CD4-positive, alpha-beta memory T cell (primary cell): ENCODE results near the gene KLF3. TPM values are rescaled to one million over a fixed set of nuclear protein-coding genes. Genes with fewer than 3 reads are reported as not detected.
A peak's percentile ranks its signal among the peaks of the same experiment; 100 is the strongest.

Source experiments
- CTCF ChIA-PET: fragments of 350-600 bp; sonication (Branson Sonifier 250); formaldehyde crosslinking; loops from one replicate; lab custom pipeline; 2021; ENCODE audit warnings: inconsistent platforms; ENCODE audit not compliant: partially characterized antibody; lab: Charles Lee
- POLR2A ChIA-PET: fragments of 350-600 bp; sonication (Branson Sonifier 250); formaldehyde crosslinking; loops from one replicate; lab custom pipeline; 2021; ENCODE audit not compliant: partially characterized antibody; lab: Charles Lee
- DNase-seq, 5 donors: peaks; one replicate each; pipeline versions ENCODE4 v3.0.0 to v3.0.0-alpha.2; 2020 to 2022; ENCODE audit warnings: mixed read lengths in 1 of 5
- H3K27ac ChIP-seq: one replicate; pipeline ENCODE4 v1.7.0; 2013; ENCODE audit warnings: low read depth, low read length
- H3K27me3 ChIP-seq: 2 replicates; pipeline ENCODE4 v1.7.0; 2013; ENCODE audit warnings: mild to moderate bottlenecking, low read length, moderate library complexity; ENCODE audit not compliant: insufficient read depth
- H3K36me3 ChIP-seq: 2 replicates; pipeline ENCODE4 v1.7.0; 2013; ENCODE audit warnings: mild to moderate bottlenecking, low read length, moderate library complexity; ENCODE audit not compliant: insufficient read depth
- H3K4me1 ChIP-seq: 2 replicates; pipeline ENCODE4 v1.7.0; 2013; ENCODE audit warnings: mild to moderate bottlenecking, low read length, moderate library complexity; ENCODE audit not compliant: insufficient read depth
- H3K4me3 ChIP-seq, 2 donors: one replicate each; pipeline ENCODE4 v1.7.0; 2013; ENCODE audit warnings: low read length in 2 of 2, mild to moderate bottlenecking in 1 of 2
- H3K9me3 ChIP-seq, 2 donors: one replicate each; pipeline ENCODE4 v1.7.0; 2013; ENCODE audit warnings: low read length in 2 of 2, control low read depth in 1 of 2; ENCODE audit not compliant: control insufficient read depth in 1 of 2
- H3K27ac Mint-ChIP-seq, 7 donors: one replicate each; pipeline ENCODE4 v1.8.0; 2020 to 2021; ENCODE audit warnings: mixed read lengths in 7 of 7, mild to moderate bottlenecking in 6 of 7, inconsistent platforms in 3 of 7, moderate library complexity in 3 of 7
- H3K27me3 Mint-ChIP-seq, 2 donors: one replicate each; pipeline ENCODE4 v1.8.0; 2020 to 2021; ENCODE audit warnings: mixed read lengths in 2 of 2
- H3K36me3 Mint-ChIP-seq, 2 donors: one replicate each; pipeline ENCODE4 v1.8.0; 2020 to 2021; ENCODE audit warnings: mixed read lengths in 2 of 2, inconsistent platforms in 1 of 2, mild to moderate bottlenecking in 1 of 2
- H3K4me1 Mint-ChIP-seq, 4 donors: one replicate each; pipeline ENCODE4 v1.8.0; 2020 to 2021; ENCODE audit warnings: mixed read lengths in 4 of 4, mild to moderate bottlenecking in 1 of 4
- H3K4me3 Mint-ChIP-seq, 8 donors: one replicate each; pipeline ENCODE4 v1.8.0; 2020 to 2021; ENCODE audit warnings: mixed read lengths in 8 of 8, mild to moderate bottlenecking in 7 of 8, moderate library complexity in 6 of 8, inconsistent platforms in 3 of 8
- H3K9me3 Mint-ChIP-seq, 8 donors: one replicate each; pipeline ENCODE4 v1.8.0; 2020 to 2021; ENCODE audit warnings: mixed read lengths in 8 of 8, mild to moderate bottlenecking in 5 of 8, inconsistent platforms in 3 of 8, moderate library complexity in 1 of 8
- intact Hi-C: fragments of 100-400 bp; cut with micrococcal nuclease; formaldehyde crosslinking; loops from one replicate; pipeline ENCODE4 v1.15.1; 2023
- polyA plus RNA-seq, 2 donors: library from polyadenylated mRNA; unstranded; fragments of 300-500 nt; fragmentation: Illumina TruSeq; gene quantifications; one replicate each; pipeline ENCODE4 v1.2.3, GENCODE V29; 2021
- total RNA-seq, 2 experiments: library from RNA; stranded (reverse); gene quantifications; one replicate each; pipeline ENCODE4 v1.2.3, GENCODE V29; 2021

KLF3 gene
- total and polyA plus RNA-seq, 4 experiments from 2014 or later, result 72.4 to 122 (median 101) TPM

- no peak for DNase-seq
- Histone ChIP-seq H3K27ac (no peak overlapping the region), H3K4me1 (no peaks in the 10 kb centered on the region), H3K27me3 (no peaks in the 10 kb centered on the region), H3K36me3 (no peaks in the 10 kb centered on the region), H3K4me3 (no peak overlapping the region), H3K9me3 (no peaks in the 10 kb centered on the region)
- H3K27ac Mint-ChIP-seq, result no peak overlapping the region
- H3K4me3 Mint-ChIP-seq, result no peak overlapping the region
- no peaks in the 10 kb centered on the region for H3K27me3 Mint-ChIP-seq
- POLR2A ChIA-PET, result interaction anchor here (1.2 kb wide), 1 partner anchor 24 kb away, joined by 3 read pairs; no protein-coding TSS in a partner anchor
- no peaks in the 10 kb centered on the region for H3K9me3 Mint-ChIP-seq
- H3K36me3 Mint-ChIP-seq, result peaks cover 0 to 5% of the 10 kb centered on the region in 2 donors
- CTCF ChIA-PET, result no interaction called here
- intact Hi-C loops, result no loop called here
- peaks cover 5 to 9% (median 7%) of the 10 kb centered on the region in 4 donors for H3K4me1 Mint-ChIP-seq
These were observed 33.5 kb upstream of the KLF3 start for GRCh38 chr4:38630519-38630918.

DNA sequence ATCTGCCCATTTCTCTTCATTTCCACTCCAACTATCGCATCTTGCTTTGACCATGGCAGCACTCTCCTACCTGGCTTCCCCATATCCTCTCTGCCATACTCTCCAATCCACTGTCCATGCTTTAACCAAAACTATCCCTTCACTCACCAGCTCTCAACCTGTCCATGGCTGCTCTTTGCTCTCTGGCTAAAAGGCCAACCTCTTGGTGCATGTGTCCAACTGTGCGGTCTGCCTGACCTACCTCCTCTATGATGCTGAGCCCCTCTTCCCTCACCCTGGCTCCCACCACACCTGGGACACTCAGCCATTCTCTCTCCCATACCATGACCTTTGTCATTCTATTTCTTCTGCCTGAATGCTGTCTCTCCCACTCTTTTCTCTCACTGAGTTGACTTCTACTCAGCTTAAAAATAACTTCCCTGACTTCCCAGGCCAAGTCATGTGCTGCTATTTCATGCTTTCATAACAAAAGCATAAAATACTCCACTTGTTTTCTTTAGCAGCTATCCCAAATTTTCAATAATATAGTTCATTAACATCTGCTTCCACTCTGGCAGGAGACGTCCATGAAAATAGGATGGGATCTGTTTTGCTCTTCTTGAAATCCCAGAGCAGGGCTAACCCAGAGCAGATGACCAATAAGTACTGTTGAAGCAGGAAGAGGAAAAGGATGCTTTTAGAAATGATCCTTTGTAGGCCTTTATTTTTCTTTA, 29.8 kb upstream of the KLF3 start:
- CTCF ChIA-PET, result no interaction called here
- Histone ChIP-seq H3K4me1 (no peaks in the 10 kb centered on the region), H3K4me3 (no peak overlapping the region), H3K27ac (no peak overlapping the region), H3K9me3 (no peaks in the 10 kb centered on the region), H3K27me3 (no peaks in the 10 kb centered on the region), H3K36me3 (no peaks in the 10 kb centered on the region)
- POLR2A ChIA-PET, result interaction anchor here (2.1 kb wide), 1 partner anchor 32 kb away, joined by 8 read pairs; no protein-coding TSS in a partner anchor
- intact Hi-C loops, result no loop called here
- H3K36me3 Mint-ChIP-seq, result peaks cover 0 to 5% of the 10 kb centered on the region in 2 donors
- H3K4me1 Mint-ChIP-seq, result peaks cover 0 to 8% (median 3%) of the 10 kb centered on the region in 4 donors
- DNase-seq, result no peak
- peak overlapping the region in 1 of 8 donors; percentile 9 for H3K4me3 Mint-ChIP-seq
- no peaks in the 10 kb centered on the region for H3K27me3 Mint-ChIP-seq
- H3K27ac Mint-ChIP-seq, result peak overlapping the region in 2 of 7 donors; percentile 7 to 36
- H3K9me3 Mint-ChIP-seq, result no peaks in the 10 kb centered on the region

DNA sequence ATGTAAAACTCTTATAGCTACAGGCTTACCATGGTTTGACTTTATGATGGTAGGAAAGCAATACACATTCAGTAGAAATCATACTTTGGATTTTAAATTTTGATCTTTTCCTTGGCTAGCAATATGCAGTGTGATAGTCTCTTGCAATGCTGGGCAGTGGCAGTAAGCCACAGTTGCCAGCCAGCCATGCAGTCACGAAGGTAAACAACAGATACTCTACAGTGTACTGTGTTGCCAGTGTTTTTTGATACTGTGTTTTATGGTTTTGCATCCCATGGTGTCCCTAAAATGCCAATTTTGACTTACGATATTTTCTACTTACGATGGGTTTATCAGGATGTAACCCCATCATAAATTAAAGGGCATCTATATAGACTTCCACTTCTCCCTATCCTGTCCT, 24.8 kb upstream of the KLF3 start:
- peaks cover 0 to 9% (median under 1%) of the 10 kb centered on the region in 8 donors for H3K9me3 Mint-ChIP-seq
- ChIA-PET POLR2A (interaction anchor here (1.1 kb wide), 1 partner anchor 15 kb away, joined by 4 read pairs; no protein-coding TSS in a partner anchor), CTCF (interaction anchor here (0.6 to 1.1 kb wide), 2 partner anchors 10 to 18 kb away, joined by 3 read pairs; no protein-coding TSS in a partner anchor)
- H3K27me3 Mint-ChIP-seq, result peaks cover 2% of the 10 kb centered on the region in 2 donors
- H3K27me3 ChIP-seq, result no peaks in the 10 kb centered on the region
- intact Hi-C loops, result no loop called here
- no peak overlapping the region for H3K27ac ChIP-seq
- H3K36me3 Mint-ChIP-seq, result peaks cover 0 to 8% of the 10 kb centered on the region in 2 donors
- no peaks in the 10 kb centered on the region for H3K36me3 ChIP-seq
- H3K4me1 ChIP-seq, result no peaks in the 10 kb centered on the region
- no peak overlapping the region for H3K4me3 ChIP-seq
- peaks cover 0 to 7% (median 2%) of the 10 kb centered on the region in 4 donors for H3K4me1 Mint-ChIP-seq
- no peak for DNase-seq
- H3K9me3 ChIP-seq, result no peaks in the 10 kb centered on the region
- H3K27ac Mint-ChIP-seq, result no peak overlapping the region
- no peak overlapping the region for H3K4me3 Mint-ChIP-seq

- no peak for DNase-seq
- H3K36me3 Mint-ChIP-seq, result peaks cover 0 to 8% of the 10 kb centered on the region in 2 donors
- H3K27me3 Mint-ChIP-seq, result peaks cover 4% of the 10 kb centered on the region in 2 donors
- peaks cover 0 to 7% (median 4%) of the 10 kb centered on the region in 4 donors for H3K4me1 Mint-ChIP-seq
- intact Hi-C loops, result no loop called here
- H3K27ac Mint-ChIP-seq, result no peak overlapping the region
- Histone ChIP-seq H3K9me3 (no peaks in the 10 kb centered on the region), H3K27ac (no peak overlapping the region), H3K4me1 (no peaks in the 10 kb centered on the region), H3K27me3 (no peaks in the 10 kb centered on the region), H3K36me3 (no peaks in the 10 kb centered on the region), H3K4me3 (no peak overlapping the region)
- no peak overlapping the region for H3K4me3 Mint-ChIP-seq
- CTCF ChIA-PET, result interaction anchor here (0.6 to 2.1 kb wide), 4 partner anchors 13 to 463 kb away, joined by 3 to 5 read pairs (median 3); no protein-coding TSS in a partner anchor
- POLR2A ChIA-PET, result interaction anchor here (2.2 kb wide), 1 partner anchor 12 kb away, joined by 8 read pairs; no protein-coding TSS in a partner anchor
- H3K9me3 Mint-ChIP-seq, result peaks cover 0 to 9% (median under 1%) of the 10 kb centered on the region in 8 donors
These were observed 22.2 kb upstream of the KLF3 start for GRCh38 chr4:38641811-38642210.

- no peak overlapping the region for H3K4me3 ChIP-seq
- no peaks in the 10 kb centered on the region for H3K27me3 ChIP-seq
- H3K4me1 ChIP-seq, result peaks cover 11% of the 10 kb centered on the region
- no peaks in the 10 kb centered on the region for H3K9me3 ChIP-seq
- Mint-ChIP-seq H3K4me1 (peaks cover 7 to 16% (median 12%) of the 10 kb centered on the region in 4 donors), H3K27ac (no peak overlapping the region), H3K27me3 (peaks cover 4% of the 10 kb centered on the region in 2 donors), H3K9me3 (peaks cover 0 to 9% (median under 1%) of the 10 kb centered on the region in 8 donors), H3K36me3 (peaks cover 0 to 8% of the 10 kb centered on the region in 2 donors), H3K4me3 (no peak overlapping the region)
- H3K27ac ChIP-seq, result no peak overlapping the region
- no peaks in the 10 kb centered on the region for H3K36me3 ChIP-seq
- CTCF ChIA-PET, result interaction anchor here (1.0 to 1.5 kb wide), 2 partner anchors 23 to 325 kb away, joined by 3 read pairs; no protein-coding TSS in a partner anchor
- POLR2A ChIA-PET, result interaction anchor here (3.2 kb wide), 1 partner anchor 10 kb away, joined by 13 read pairs; no protein-coding TSS in a partner anchor
- intact Hi-C loops, result no loop called here
- no peak for DNase-seq
These were observed 19.8 kb upstream of the KLF3 start for GRCh38 chr4:38644201-38644600.

GRCh38 chr4:38647101-38647819, 16.7 kb upstream of the KLF3 start:
- H3K27me3 Mint-ChIP-seq, result peaks cover 4% of the 10 kb centered on the region in 2 donors
- H3K27ac Mint-ChIP-seq, result peak overlapping the region in 4 of 7 donors; percentile 0 to 78 (median 44)
- intact Hi-C loops, result no loop called here
- H3K27me3 ChIP-seq, result no peaks in the 10 kb centered on the region
- H3K4me1 Mint-ChIP-seq, result peaks cover 7 to 28% (median 15%) of the 10 kb centered on the region in 4 donors
- no peaks in the 10 kb centered on the region for H3K36me3 ChIP-seq
- H3K9me3 ChIP-seq, result no peaks in the 10 kb centered on the region
- no peak for DNase-seq
- CTCF ChIA-PET, result interaction anchor here (0.7 to 1.6 kb wide), 3 partner anchors 27 to 327 kb away, joined by 3 to 4 read pairs (median 4); no protein-coding TSS in a partner anchor
- POLR2A ChIA-PET, result interaction anchor here (0.8 to 1.6 kb wide), 3 partner anchors 18 to 85 kb away, joined by 3 to 4 read pairs (median 3); no protein-coding TSS in a partner anchor
- no peak overlapping the region for H3K4me3 ChIP-seq
- H3K36me3 Mint-ChIP-seq, result peaks cover 0 to 4% of the 10 kb centered on the region in 2 donors
- H3K9me3 Mint-ChIP-seq, result peaks cover 0 to 3% (median 0%) of the 10 kb centered on the region in 8 donors
- H3K4me3 Mint-ChIP-seq, result no peak overlapping the region
- no peak overlapping the region for H3K27ac ChIP-seq
- peaks cover 16% of the 10 kb centered on the region for H3K4me1 ChIP-seq
